Activated gamma-delta T cell (primary cell): Measurements from ENCODE around the gene NUDCD3.

Experiments used
- DNase-seq: peaks from one replicate; lab custom pipeline; 2025; lab: John Stamatoyannopoulos, UW

NUDCD3 gene

GRCh38 chr7:44400033-44400511, 90.4 kb downstream of the NUDCD3 start:
- DNase-seq = no peak

- DNase-seq = no peak
Observed at GRCh38 chr7:44398953-44399574, 91.4 kb downstream of the NUDCD3 start.

- DNase-seq = no peak
Observed at GRCh38 chr7:44398511-44398911, 91.9 kb downstream of the NUDCD3 start.

GRCh38 chr7:44396931-44397545, 93.4 kb downstream of the NUDCD3 start:
- no peak for DNase-seq

- no peak for DNase-seq
Observed at GRCh38 chr7:44396496-44396895, 94.0 kb downstream of the NUDCD3 start.

GRCh38 chr7:44395067-44395466, 95.4 kb downstream of the NUDCD3 start:
- no peak for DNase-seq

GRCh38 chr7:44394636-44395035, 95.8 kb downstream of the NUDCD3 start:
- DNase-seq = no peak

GRCh38 chr7:44394112-44394447, 96.4 kb downstream of the NUDCD3 start:
- DNase-seq = no peak

GRCh38 chr7:44393238-44394111, 97.0 kb downstream of the NUDCD3 start:
- no peak for DNase-seq

GRCh38 chr7:44392618-44393010, 97.8 kb downstream of the NUDCD3 start:
- no peak for DNase-seq

GRCh38 chr7:44391746-44392617, 98.5 kb downstream of the NUDCD3 start:
- DNase-seq = no peak

- DNase-seq = no peak
Observed at GRCh38 chr7:44391171-44391570, 99.3 kb downstream of the NUDCD3 start.

- no peak for DNase-seq
Observed at GRCh38 chr7:44390701-44391100, 99.8 kb downstream of the NUDCD3 start.

GRCh38 chr7:44388089-44388970, 102.1 kb downstream of the NUDCD3 start:
- DNase-seq = no peak

GRCh38 chr7:44387389-44387788, 103.1 kb downstream of the NUDCD3 start:
- DNase-seq = no peak

- DNase-seq = no peak
Observed at GRCh38 chr7:44386139-44386913, 104.1 kb downstream of the NUDCD3 start.

- DNase-seq = no peak
Observed at GRCh38 chr7:44385434-44386138, 104.9 kb downstream of the NUDCD3 start.

GRCh38 chr7:44384586-44385433, 105.6 kb downstream of the NUDCD3 start:
- no peak for DNase-seq

GRCh38 chr7:44383566-44383965, 106.9 kb downstream of the NUDCD3 start:
- DNase-seq = no peak
